Lower leg skin (tissue), 3 donors: Measurements from ENCODE around the gene PKP1.

Experiments
- CTCF ChIP-seq, 3 donors: fragments of 450-650 bp; IDR thresholded peaks; one replicate each; pipeline ENCODE4 v1.5.1; 2016; ENCODE audit warnings: antibody characterized with exemption in 3 of 3, mild to moderate bottlenecking in 3 of 3, moderate library complexity in 2 of 3
- POLR2A ChIP-seq, 2 donors: fragments of 450-650 bp; IDR thresholded peaks; one replicate each; pipeline ENCODE4 v1.6.1; 2016 to 2017; ENCODE audit warnings: antibody characterized with exemption in 2 of 2, mild to moderate bottlenecking in 1 of 2, moderate library complexity in 1 of 2

- TF ChIP-seq CTCF (IDR thresholded peaks at IDR 0.05), result no peak
- no peak for TF ChIP-seq POLR2A (IDR thresholded peaks at IDR 0.05)
Observed at GRCh38 chr1:201264072-201264471, 19.2 kb upstream of the PKP1 start.
